OCI-LY7 (cell line): ENCODE measurements around the gene CD300H. TPM values are rescaled to one million over a fixed set of nuclear protein-coding genes. Genes with fewer than 3 reads are reported as not detected.

ENCODE experiments used
- BruUV-seq: library from RNA; stranded (reverse); fragments of 400-500 nt; replicated peaks from 2 replicates; lab custom pipeline; 2021; lab: Mats Ljungman, UMichigan
- CTCF ChIA-PET: fragments of 300-600 bp; sonication (Branson Sonifier 250); formaldehyde crosslinking; loops from one replicate; lab custom pipeline; 2022; ENCODE audit warnings: antibody characterized with exemption; ENCODE audit not compliant: unreplicated experiment; lab: Charles Lee
- POLR2A ChIA-PET: fragments of 300-600 bp; sonication (Branson Sonifier 250); formaldehyde crosslinking; loops from one replicate; lab custom pipeline; 2022; ENCODE audit warnings: antibody characterized with exemption; lab: Charles Lee
- DNase-seq: peaks from one replicate; pipeline ENCODE4 v3.0.0-alpha.2; 2015; ENCODE audit warnings: low spot score
- H2AFZ ChIP-seq: fragments of 200-600 bp; sonication (generic), shearing (Covaris generic); 2 replicates; pipeline ENCODE4 v1.6.1; 2014; ENCODE audit warnings: mild to moderate bottlenecking, antibody characterized with exemption, low read length, moderate library complexity
- H3K27ac ChIP-seq: fragments of 200-600 bp; sonication (generic); 2 replicates; pipeline ENCODE4 v1.5.1; 2014; ENCODE audit warnings: mixed run types, low read depth, mild to moderate bottlenecking, moderate library complexity, low read length, inconsistent platforms; ENCODE audit not compliant: poor library complexity, severe bottlenecking
- H3K36me3 ChIP-seq: fragments of 200-600 bp; sonication (generic); 2 replicates; pipeline ENCODE4 v1.6.1; 2014; ENCODE audit warnings: mild to moderate bottlenecking, antibody characterized with exemption, low read length, moderate library complexity, mixed read lengths; ENCODE audit not compliant: insufficient read depth
- H3K4me1 ChIP-seq: fragments of 200-600 bp; sonication (generic); 2 replicates; pipeline ENCODE4 v1.5.1; 2014; ENCODE audit warnings: mild to moderate bottlenecking, low read length; ENCODE audit not compliant: insufficient read depth, poor library complexity, severe bottlenecking
- H3K4me2 ChIP-seq: fragments of 200-600 bp; sonication (generic); 2 replicates; pipeline ENCODE4 v1.6.1; 2014; ENCODE audit warnings: mild to moderate bottlenecking, low read length
- H3K4me3 ChIP-seq: fragments of 200-600 bp; sonication (generic); 2 replicates; pipeline ENCODE4 v1.5.1; 2014; ENCODE audit warnings: mild to moderate bottlenecking, low read depth, low read length; ENCODE audit not compliant: poor library complexity, severe bottlenecking
- H3K79me2 ChIP-seq: fragments of 200-600 bp; sonication (generic); 2 replicates; pipeline ENCODE4 v1.6.1; 2016; ENCODE audit warnings: low read depth, mild to moderate bottlenecking, low read length, moderate library complexity, mixed read lengths; ENCODE audit not compliant: insufficient read depth
- H3K9me2 ChIP-seq: fragments of 200-600 bp; sonication (generic); 2 replicates; pipeline ENCODE4 v1.6.1; 2016; ENCODE audit warnings: mild to moderate bottlenecking, low read length, mixed read lengths; ENCODE audit not compliant: insufficient read depth
- H3K9me3 ChIP-seq: fragments of 200-600 bp; sonication (generic); 2 replicates; pipeline ENCODE4 v1.6.1; 2014; ENCODE audit warnings: mild to moderate bottlenecking, mixed run types, low read length, mixed read lengths
- H4K20me1 ChIP-seq: fragments of 200-600 bp; sonication (generic); 2 replicates; pipeline ENCODE4 v1.6.1; 2014; ENCODE audit warnings: mild to moderate bottlenecking, antibody characterized with exemption, low read length, moderate library complexity, mixed read lengths; ENCODE audit not compliant: insufficient read depth
- CTCF ChIP-seq: fragments of 200-600 bp; sonication (generic); conservative IDR thresholded peaks from 2 replicates; pipeline ENCODE4 v1.5.1; 2014; ENCODE audit warnings: mild to moderate bottlenecking, antibody characterized with exemption, low read length, moderate library complexity, mixed read lengths
- EZH2phosphoT487 ChIP-seq: fragments of 200-600 bp; sonication (generic); IDR thresholded peaks from 2 replicates; pipeline ENCODE4 v1.6.1; 2018; ENCODE audit warnings: low read depth, borderline replicate concordance, mild to moderate bottlenecking, mixed run types, antibody characterized with exemption, low read length, moderate library complexity, mixed read lengths
- intact Hi-C: fragments of 100-400 bp; cut with micrococcal nuclease; formaldehyde crosslinking; loops from one replicate; pipeline ENCODE4 v1.10.0; 2022; ENCODE audit not compliant: unreplicated experiment
- total RNA-seq, 2 experiments: library from RNA; depleted of rRNA in 1 of 2; stranded (reverse); fragments of >200 nt in 1 of 2; shearing (Covaris generic) in 1 of 2; gene quantifications; 2 replicates each; pipeline ENCODE4 v1.2.3, GENCODE V29; 2014 to 2022

CD300H gene
- total RNA-seq, 2 experiments from 2014 or later = not detected

- H4K20me1 ChIP-seq = no peaks in the 10 kb centered on the region
- no peak for TF ChIP-seq EZH2phosphoT487
- no peak for TF ChIP-seq CTCF
- no peaks in the 10 kb centered on the region for H3K4me1 ChIP-seq
- no peaks in the 10 kb centered on the region for H3K79me2 ChIP-seq
- H3K27ac ChIP-seq = no peak overlapping the region
- no peaks in the 10 kb centered on the region for H3K36me3 ChIP-seq
- intact Hi-C loops = no loop called here
- POLR2A ChIA-PET = interaction anchor here (0.6 to 0.7 kb wide), 3 partner anchors 145 to 199 kb away, joined by 3 read pairs; no protein-coding TSS in a partner anchor
- BruUV-seq = no TSS peak
- H3K4me3 ChIP-seq = no peak overlapping the region
- H3K9me2 ChIP-seq = no peaks in the 10 kb centered on the region
- H3K4me2 ChIP-seq = no peak overlapping the region
- CTCF ChIA-PET = no interaction called here
- H3K9me3 ChIP-seq = 0 out of 2 replicates have a peak, but pooled peaks cover 3% of the 10 kb centered on the region
- no peak for DNase-seq
- H2AFZ ChIP-seq = no peak overlapping the region
Measured at GRCh38 chr17:74591503-74591902, 24.2 kb upstream of the CD300H start.

GRCh38 chr17:74585711-74586110 is 18.4 kb upstream of the CD300H start:
- CTCF ChIA-PET = no interaction called here
- Histone ChIP-seq H3K4me2 (no peak overlapping the region), H3K79me2 (no peaks in the 10 kb centered on the region), H3K4me3 (no peak overlapping the region), H3K27ac (no peak overlapping the region), H3K9me3 (peaks cover 5% of the 10 kb centered on the region; the same call in 1 of the 2 replicates), H3K36me3 (no peaks in the 10 kb centered on the region), H3K9me2 (no peaks in the 10 kb centered on the region), H2AFZ (no peak overlapping the region), H4K20me1 (no peaks in the 10 kb centered on the region), H3K4me1 (no peaks in the 10 kb centered on the region)
- TF ChIP-seq EZH2phosphoT487 (no peak), CTCF (no peak)
- intact Hi-C loops = no loop called here
- no TSS peak for BruUV-seq
- DNase-seq = no peak
- POLR2A ChIA-PET = no interaction called here

DNA sequence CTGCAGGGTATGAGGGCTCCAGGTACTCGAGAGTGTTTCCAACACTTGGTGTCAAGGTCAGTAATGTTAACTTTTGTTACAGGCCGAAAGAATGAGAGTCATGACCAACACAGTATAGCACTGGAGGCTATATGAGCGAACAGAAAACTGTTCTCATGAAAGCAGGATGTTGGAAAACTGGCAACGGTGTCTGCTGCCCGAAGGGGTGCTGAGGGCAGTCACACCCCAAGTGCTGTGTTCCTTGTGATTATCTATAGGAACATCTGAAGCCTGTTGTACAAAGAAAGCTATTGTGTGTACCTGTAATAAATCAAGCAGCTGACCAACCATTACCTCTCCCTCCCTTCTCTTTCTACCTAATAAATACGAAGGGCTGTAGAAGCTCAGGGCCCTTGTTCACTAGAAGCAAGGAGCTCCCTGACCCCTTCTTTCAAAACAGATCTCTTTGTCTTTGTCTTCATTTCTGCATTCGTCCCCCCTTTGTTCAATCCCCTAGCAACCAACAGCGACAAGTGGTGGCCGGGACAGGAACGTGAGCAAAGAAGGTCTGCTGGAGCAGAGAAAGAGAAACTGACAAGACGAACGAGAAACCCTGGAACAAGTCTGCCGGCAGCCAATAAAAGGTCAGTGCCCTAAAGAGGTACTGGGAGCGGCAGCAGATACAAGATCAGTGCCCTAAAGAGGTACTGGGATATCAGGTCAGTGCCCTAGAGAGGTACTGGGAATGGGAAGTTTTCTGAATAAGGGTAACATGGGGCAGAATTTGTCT is 17.2 kb upstream of the CD300H start:
- DNase-seq = no peak
- TF ChIP-seq CTCF (no peak), EZH2phosphoT487 (no peak)
- Histone ChIP-seq H4K20me1 (no peaks in the 10 kb centered on the region), H3K4me2 (no peak overlapping the region), H3K4me1 (no peaks in the 10 kb centered on the region), H3K4me3 (no peak overlapping the region), H2AFZ (no peak overlapping the region), H3K27ac (no peak overlapping the region), H3K9me2 (no peaks in the 10 kb centered on the region), H3K9me3 (peaks cover 5% of the 10 kb centered on the region; the same call in 1 of the 2 replicates), H3K36me3 (no peaks in the 10 kb centered on the region), H3K79me2 (no peaks in the 10 kb centered on the region)
- intact Hi-C loops = no loop called here
- BruUV-seq = no TSS peak
- POLR2A ChIA-PET = no interaction called here
- CTCF ChIA-PET = no interaction called here
